Measurements from ENCODE around the gene NFKB1.
"Not testable (repeated sequence)": the region's sequence is repeated elsewhere in the genome, so short reads cannot be mapped to it uniquely, and the experiment has no call there.

Gene NFKB1

GRCh38 chr4:102619776-102620631 is 118.8 kb downstream of the NFKB1 start:
- H3K4me1 ChIP-seq (ENCODE audit: insufficient read depth, low read length), result peaks cover 15% of the 10 kb centered on the region

GRCh38 chr4:102620697-102621497 is 119.7 kb downstream of the NFKB1 start:
- H3K9me3 ChIP-seq (ENCODE audit: insufficient read depth, low read depth, low read length), result no peaks in the 10 kb centered on the region
- peaks cover 10% of the 10 kb centered on the region for H3K4me1 ChIP-seq (ENCODE audit: insufficient read depth, low read length)
- no peaks in the 10 kb centered on the region for H3K27me3 ChIP-seq (ENCODE audit: insufficient read depth, low read length)
- H3K27ac ChIP-seq (ENCODE audit: low read length), result no peak overlapping the region
- H3K4me3 ChIP-seq (ENCODE audit: low read length), result no peak overlapping the region
- H3K36me3 ChIP-seq (ENCODE audit: insufficient read depth, low read depth, low read length), result no peaks in the 10 kb centered on the region
- no peak overlapping the region for H3K9ac ChIP-seq (ENCODE audit: low read depth, low read length)

More at GRCh38 chr4:102619776-102620631, 118.8 kb downstream of the NFKB1 start:
- H3K27me3 ChIP-seq (ENCODE audit: insufficient read depth, low read length); H3K36me3 ChIP-seq (ENCODE audit: insufficient read depth, low read depth, low read length); H3K9me3 ChIP-seq (ENCODE audit: insufficient read depth, low read depth, low read length); H3K27ac ChIP-seq (ENCODE audit: low read length); H3K4me3 ChIP-seq (ENCODE audit: low read length); H3K9ac ChIP-seq (ENCODE audit: low read depth, low read length): not testable (repeated sequence)

- no peak overlapping the region for H3K9ac ChIP-seq (ENCODE audit: low read depth, low read length)
- H3K27ac ChIP-seq (ENCODE audit: low read length), result no peak overlapping the region
- H3K27me3 ChIP-seq (ENCODE audit: insufficient read depth, low read length), result no peaks in the 10 kb centered on the region
- peaks cover 3% of the 10 kb centered on the region; the same call in 1 of the 2 replicates for H3K4me1 ChIP-seq (ENCODE audit: insufficient read depth, low read length)
- H3K4me3 ChIP-seq (ENCODE audit: low read length), result no peak overlapping the region
- no peaks in the 10 kb centered on the region for H3K9me3 ChIP-seq (ENCODE audit: insufficient read depth, low read depth, low read length)
- no peaks in the 10 kb centered on the region for H3K36me3 ChIP-seq (ENCODE audit: insufficient read depth, low read depth, low read length)
Measured at GRCh38 chr4:102623622-102624021, 122.5 kb downstream of the NFKB1 start.

GRCh38 chr4:102624505-102624904 is 123.3 kb downstream of the NFKB1 start:
- Histone ChIP-seq H3K4me3 (ENCODE audit: low read length) (no peak overlapping the region), H3K9ac (ENCODE audit: low read depth, low read length) (no peak overlapping the region), H3K36me3 (ENCODE audit: insufficient read depth, low read depth, low read length) (no peaks in the 10 kb centered on the region), H3K9me3 (ENCODE audit: insufficient read depth, low read depth, low read length) (no peaks in the 10 kb centered on the region), H3K27ac (ENCODE audit: low read length) (no peak overlapping the region), H3K27me3 (ENCODE audit: insufficient read depth, low read length) (no peaks in the 10 kb centered on the region), H3K4me1 (ENCODE audit: insufficient read depth, low read length) (peaks cover 3% of the 10 kb centered on the region; the same call in 1 of the 2 replicates)

- Histone ChIP-seq H3K9me3 (ENCODE audit: insufficient read depth, low read depth, low read length) (no peaks in the 10 kb centered on the region), H3K27ac (ENCODE audit: low read length) (no peak overlapping the region), H3K36me3 (ENCODE audit: insufficient read depth, low read depth, low read length) (no peaks in the 10 kb centered on the region), H3K4me3 (ENCODE audit: low read length) (no peak overlapping the region), H3K27me3 (ENCODE audit: insufficient read depth, low read length) (no peaks in the 10 kb centered on the region), H3K9ac (ENCODE audit: low read depth, low read length) (no peak overlapping the region), H3K4me1 (ENCODE audit: insufficient read depth, low read length) (peaks cover 2% of the 10 kb centered on the region; the same call in 1 of the 2 replicates)
Measured at GRCh38 chr4:102625232-102625930, 124.2 kb downstream of the NFKB1 start.

- H3K9me3 ChIP-seq (ENCODE audit: insufficient read depth, low read depth, low read length), result no peaks in the 10 kb centered on the region
- H3K27ac ChIP-seq (ENCODE audit: low read length), result no peak overlapping the region
Measured at GRCh38 chr4:102627831-102628523, 126.8 kb downstream of the NFKB1 start.

GRCh38 chr4:102629673-102630072 is 128.5 kb downstream of the NFKB1 start:
- Histone ChIP-seq H3K27me3 (ENCODE audit: insufficient read depth, low read length) (no peaks in the 10 kb centered on the region), H3K4me3 (ENCODE audit: low read length) (no peak overlapping the region), H3K4me1 (ENCODE audit: insufficient read depth, low read length) (no peaks in the 10 kb centered on the region), H3K27ac (ENCODE audit: low read length) (no peak overlapping the region), H3K9me3 (ENCODE audit: insufficient read depth, low read depth, low read length) (no peaks in the 10 kb centered on the region), H3K9ac (ENCODE audit: low read depth, low read length) (no peak overlapping the region), H3K36me3 (ENCODE audit: insufficient read depth, low read depth, low read length) (peaks cover 27% of the 10 kb centered on the region)

More at GRCh38 chr4:102627831-102628523, 126.8 kb downstream of the NFKB1 start:
- Histone ChIP-seq H3K36me3 (ENCODE audit: insufficient read depth, low read depth, low read length) (peaks cover 13% of the 10 kb centered on the region; the same call in 1 of the 2 replicates), H3K4me1 (ENCODE audit: insufficient read depth, low read length) (no peaks in the 10 kb centered on the region), H3K4me3 (ENCODE audit: low read length) (no peak overlapping the region), H3K27me3 (ENCODE audit: insufficient read depth, low read length) (no peaks in the 10 kb centered on the region), H3K9ac (ENCODE audit: low read depth, low read length) (no peak overlapping the region)

GRCh38 chr4:102631616-102632015 is 130.5 kb downstream of the NFKB1 start:
- Histone ChIP-seq H3K4me3 (ENCODE audit: low read length) (no peak overlapping the region), H3K27me3 (ENCODE audit: insufficient read depth, low read length) (no peaks in the 10 kb centered on the region), H3K9ac (ENCODE audit: low read depth, low read length) (no peak overlapping the region), H3K4me1 (ENCODE audit: insufficient read depth, low read length) (no peaks in the 10 kb centered on the region), H3K9me3 (ENCODE audit: insufficient read depth, low read depth, low read length) (no peaks in the 10 kb centered on the region), H3K36me3 (ENCODE audit: insufficient read depth, low read depth, low read length) (peaks cover 42% of the 10 kb centered on the region), H3K27ac (ENCODE audit: low read length) (no peak overlapping the region)

- Histone ChIP-seq H3K36me3 (ENCODE audit: insufficient read depth, low read depth, low read length) (peaks cover 42% of the 10 kb centered on the region), H3K4me3 (ENCODE audit: low read length) (no peak overlapping the region), H3K9ac (ENCODE audit: low read depth, low read length) (no peak overlapping the region), H3K9me3 (ENCODE audit: insufficient read depth, low read depth, low read length) (no peaks in the 10 kb centered on the region), H3K4me1 (ENCODE audit: insufficient read depth, low read length) (no peaks in the 10 kb centered on the region), H3K27me3 (ENCODE audit: insufficient read depth, low read length) (no peaks in the 10 kb centered on the region), H3K27ac (ENCODE audit: low read length) (no peak overlapping the region)
Measured at GRCh38 chr4:102632241-102633065, 131.3 kb downstream of the NFKB1 start.

- Histone ChIP-seq H3K4me1 (ENCODE audit: insufficient read depth, low read length) (no peaks in the 10 kb centered on the region), H3K27me3 (ENCODE audit: insufficient read depth, low read length) (no peaks in the 10 kb centered on the region), H3K36me3 (ENCODE audit: insufficient read depth, low read depth, low read length) (peaks cover 42% of the 10 kb centered on the region), H3K9ac (ENCODE audit: low read depth, low read length) (no peak overlapping the region), H3K4me3 (ENCODE audit: low read length) (no peak overlapping the region), H3K27ac (ENCODE audit: low read length) (no peak overlapping the region), H3K9me3 (ENCODE audit: insufficient read depth, low read depth, low read length) (no peaks in the 10 kb centered on the region)
Measured at GRCh38 chr4:102633100-102633499, 131.9 kb downstream of the NFKB1 start.

All from iPS-20b (cell line).